ENCODE data around the gene C1RL. TPM values are rescaled to one million over a fixed set of nuclear protein-coding genes. Genes with fewer than 3 reads are reported as not detected.

The C1RL gene
- total RNA-seq (2021) (17.7 to 23.7 TPM (median 22.9 TPM) in 3 replicates), Bru-seq, nascent RNA (percentile 70 among the genes with signal in this experiment)
- long read RNA-seq, experiment 1, partial matches to known transcripts = 0 of 9 reads
- long read RNA-seq, experiment 1, other reads (novel, unspliced or antisense) = 6 of 9 reads
- long read RNA-seq, experiment 2, partial matches to known transcripts = 1 of 17 reads
- long read RNA-seq, experiment 2, other reads (novel, unspliced or antisense) = 10 of 17 reads
- long read RNA-seq, experiment 3, partial matches to known transcripts = 0 of 5 reads
- long read RNA-seq, experiment 3, other reads (novel, unspliced or antisense) = 2 of 5 reads

- ChIA-PET CTCF (interaction anchor here (0.6 to 3.6 kb wide), 46 partner anchors 10 to 257 kb away, joined by 3 to 63 read pairs (median 4); partner anchors contain the start of genes C12orf57, C1R, C1S and CLSTN3), POLR2A (interaction anchor here (0.5 to 2.5 kb wide), 9 partner anchors 13 to 236 kb away, joined by 3 to 19 read pairs (median 6); partner anchors contain the start of genes C12orf57, C1S, RNU7-1 and SPSB2)
- ATAC-seq = peak; percentile 60
- peak within 1 kb of the TSS; percentile 89 for H3K4me3 Mint-ChIP-seq
- peaks cover 12% of the 10 kb centered on the region for H3K4me1 Mint-ChIP-seq
- H3K27me3 Mint-ChIP-seq (ENCODE audit: low read depth) = no peaks in the 10 kb centered on the region
- peak within 1 kb of the TSS; percentile 78 for H3K27ac Mint-ChIP-seq
- H3K9me3 Mint-ChIP-seq = peaks cover 12% of the 10 kb centered on the region
- peak; percentile 95 for DNase-seq (ENCODE audit: low spot score)
- peaks cover 18% of the 10 kb centered on the region for H3K36me3 Mint-ChIP-seq
- TF ChIP-seq GRHL2 (CRISPR knock-in tag; IDR thresholded peaks at IDR 0.05; ENCODE audit: insufficient replicate concordance, severe bottlenecking) = no peak
- TF ChIP-seq CTCF (IDR thresholded peaks at IDR 0.05) = peak; percentile 92
- peak; percentile 73; the same call in 1 of the 2 replicates for TF ChIP-seq GABPB1 (CRISPR knock-in tag; IDR thresholded peaks at IDR 0.05)
- peak; percentile 53; the same call in 1 of the 2 replicates for TF ChIP-seq HMGXB4 (CRISPR knock-in tag; IDR thresholded peaks at IDR 0.05)
- peak; percentile 26; the same call in 1 of the 2 replicates for TF ChIP-seq ZNF281 (CRISPR knock-in tag; IDR thresholded peaks at IDR 0.05)
- 0 out of 2 replicates have a peak, but pooled peaks have one; percentile 12 for TF ChIP-seq ZBTB21 (CRISPR knock-in tag; IDR thresholded peaks at IDR 0.05; ENCODE audit: borderline replicate concordance)
- TF ChIP-seq ZNF532 (CRISPR knock-in tag; IDR thresholded peaks at IDR 0.05; ENCODE audit: borderline replicate concordance) = no peak
These were observed at the start of gene C1RL for GRCh38 chr12:7108796-7109571. TSS of gene C1RL (minus strand) at chr12:7109214. CDS start at chr12:7109180, 34 bp downstream.

- DNase-seq (ENCODE audit: low spot score) (no peak), ATAC-seq (no peak)
- H3K4me1 Mint-ChIP-seq = no peaks in the 10 kb centered on the region; the same call in 1 of the 2 replicates
- no peak overlapping the region for H3K27ac Mint-ChIP-seq
- H3K36me3 Mint-ChIP-seq = no peaks in the 10 kb centered on the region
- CTCF ChIA-PET = interaction anchor here (1.4 kb wide), 1 partner anchor 17 kb away, joined by 4 read pairs; no protein-coding TSS in a partner anchor
- peaks cover 10% of the 10 kb centered on the region for H3K27me3 Mint-ChIP-seq (ENCODE audit: low read depth)
- H3K4me3 Mint-ChIP-seq = no peak overlapping the region
- H3K9me3 Mint-ChIP-seq = no peaks in the 10 kb centered on the region
- no peak for TF ChIP-seq CTCF (IDR thresholded peaks at IDR 0.05)
- no peak for TF ChIP-seq FOXK1 (CRISPR knock-in tag; IDR thresholded peaks at IDR 0.05)
- no peak for TF ChIP-seq SOX15 (CRISPR knock-in tag; IDR thresholded peaks at IDR 0.05)
- POLR2A ChIA-PET = no interaction called here
These were observed 48.4 kb upstream of the C1RL start for GRCh38 chr12:7157391-7157790.

Measured in WTC11 (cell line).